BJ (cell line): ENCODE results near the gene PFKP. TPM values are rescaled to one million over a fixed set of nuclear protein-coding genes. Genes with fewer than 3 reads are reported as not detected.
A peak's percentile ranks its signal among the peaks of the same experiment; 100 is the strongest.

Experiments used
- CTCF ChIA-PET: fragments of 350-600 bp; formaldehyde crosslinking; extraction: SDS; loops from one replicate; lab custom pipeline; 2021; ENCODE audit warnings: antibody characterized with exemption, inconsistent platforms; lab: Yijun Ruan, JAX
- POLR2A ChIA-PET: fragments of 300-600 bp; sonication (Branson Sonifier 250); formaldehyde crosslinking; extraction: SDS; loops from one replicate; lab custom pipeline; 2021; ENCODE audit warnings: antibody characterized with exemption; lab: Charles Lee
- DNase-seq: peaks from one replicate; pipeline ENCODE4 v3.0.0-alpha.2; 2011; ENCODE audit warnings: low read depth
- H3K27me3 ChIP-seq: 2 replicates; pipeline ENCODE4 v1.6.0; 2011; ENCODE audit warnings: low read length; ENCODE audit not compliant: control insufficient read depth, insufficient read depth
- H3K36me3 ChIP-seq: 2 replicates; pipeline ENCODE4 v1.5.1; 2011; ENCODE audit warnings: low read length; ENCODE audit not compliant: control insufficient read depth, insufficient read depth
- H3K4me3 ChIP-seq: 2 replicates; pipeline ENCODE4 v1.5.1; 2011; ENCODE audit warnings: low read depth, mild to moderate bottlenecking, control low read depth, low read length
- polyA plus RNA-seq: library from polyadenylated mRNA; depleted of rRNA; stranded (reverse); fragments of >200 nt; gene quantifications from 2 replicates; pipeline ENCODE4 v1.2.3, GENCODE V29; 2011
- TF ChIP-seq, protein P1 (sequence below): IDR thresholded peaks from 2 replicates; pipeline ENCODE4 v1.5.1; 2011; ENCODE audit warnings: low read depth, mild to moderate bottlenecking, control low read depth, inconsistent platforms, low read length, moderate library complexity; ENCODE audit not compliant: insufficient read depth

Gene PFKP
- polyA plus RNA-seq, 1 experiment = 138 TPM

DNA sequence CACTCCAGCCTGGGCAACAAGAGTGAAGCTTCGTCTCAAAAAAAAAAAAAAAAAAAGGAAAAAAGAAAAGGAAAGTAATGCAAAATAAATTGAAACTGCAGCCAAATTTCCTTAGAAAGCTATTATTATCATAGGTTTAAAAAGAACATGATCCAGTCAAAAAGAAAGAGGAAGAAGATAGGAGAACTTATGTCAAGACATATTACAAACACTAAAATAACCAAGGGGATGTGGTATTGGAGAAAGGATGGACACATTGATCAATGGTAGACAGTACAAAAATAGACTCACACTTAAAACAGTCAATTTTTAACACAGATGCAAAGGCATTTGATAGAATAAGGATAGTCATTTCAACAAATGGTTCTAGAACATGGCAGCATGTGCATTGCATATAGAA lies 27.3 kb upstream of the PFKP start:
- POLR2A ChIA-PET = no interaction called here
- Histone ChIP-seq H3K27me3 (peaks cover 5% of the 10 kb centered on the region), H3K4me3 (no peak overlapping the region), H3K36me3 (no peaks in the 10 kb centered on the region)
- CTCF ChIA-PET = interaction anchor here (2.2 kb wide), 1 partner anchor 112 kb away, joined by 9 read pairs; no protein-coding TSS in a partner anchor
- TF ChIP-seq, protein P1, sequence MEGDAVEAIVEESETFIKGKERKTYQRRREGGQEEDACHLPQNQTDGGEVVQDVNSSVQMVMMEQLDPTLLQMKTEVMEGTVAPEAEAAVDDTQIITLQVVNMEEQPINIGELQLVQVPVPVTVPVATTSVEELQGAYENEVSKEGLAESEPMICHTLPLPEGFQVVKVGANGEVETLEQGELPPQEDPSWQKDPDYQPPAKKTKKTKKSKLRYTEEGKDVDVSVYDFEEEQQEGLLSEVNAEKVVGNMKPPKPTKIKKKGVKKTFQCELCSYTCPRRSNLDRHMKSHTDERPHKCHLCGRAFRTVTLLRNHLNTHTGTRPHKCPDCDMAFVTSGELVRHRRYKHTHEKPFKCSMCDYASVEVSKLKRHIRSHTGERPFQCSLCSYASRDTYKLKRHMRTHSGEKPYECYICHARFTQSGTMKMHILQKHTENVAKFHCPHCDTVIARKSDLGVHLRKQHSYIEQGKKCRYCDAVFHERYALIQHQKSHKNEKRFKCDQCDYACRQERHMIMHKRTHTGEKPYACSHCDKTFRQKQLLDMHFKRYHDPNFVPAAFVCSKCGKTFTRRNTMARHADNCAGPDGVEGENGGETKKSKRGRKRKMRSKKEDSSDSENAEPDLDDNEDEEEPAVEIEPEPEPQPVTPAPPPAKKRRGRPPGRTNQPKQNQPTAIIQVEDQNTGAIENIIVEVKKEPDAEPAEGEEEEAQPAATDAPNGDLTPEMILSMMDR = no peak
- no peak for DNase-seq

DNA sequence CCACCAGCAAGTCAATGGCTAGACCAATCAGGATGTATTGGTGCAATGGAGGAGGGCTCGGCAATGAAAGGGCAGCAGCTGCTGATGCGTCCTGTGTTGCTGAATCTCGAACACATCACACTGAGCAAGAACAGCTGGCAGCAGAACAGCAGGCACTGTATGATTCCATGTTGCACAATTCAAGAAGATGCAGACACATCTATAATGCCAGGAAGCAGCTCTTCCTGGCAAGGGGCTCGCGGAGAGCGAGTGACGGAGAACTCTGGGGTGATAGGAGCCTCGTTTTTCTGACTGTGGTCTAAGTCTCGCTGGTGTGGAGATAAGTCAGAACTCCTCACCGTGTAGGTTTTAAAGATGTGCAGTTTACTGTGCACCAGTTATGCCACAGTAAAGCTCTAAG lies 24.8 kb upstream of the PFKP start:
- CTCF ChIA-PET = interaction anchor here (0.9 to 6.1 kb wide), 18 partner anchors 11 to 121 kb away, joined by 3 to 143 read pairs (median 8); no protein-coding TSS in a partner anchor
- Histone ChIP-seq H3K27me3 (0 out of 2 replicates have a peak, but pooled peaks cover 3% of the 10 kb centered on the region), H3K4me3 (no peak overlapping the region), H3K36me3 (no peaks in the 10 kb centered on the region)
- no peak for DNase-seq
- TF ChIP-seq, protein P1 = no peak
- POLR2A ChIA-PET = no interaction called here

DNA sequence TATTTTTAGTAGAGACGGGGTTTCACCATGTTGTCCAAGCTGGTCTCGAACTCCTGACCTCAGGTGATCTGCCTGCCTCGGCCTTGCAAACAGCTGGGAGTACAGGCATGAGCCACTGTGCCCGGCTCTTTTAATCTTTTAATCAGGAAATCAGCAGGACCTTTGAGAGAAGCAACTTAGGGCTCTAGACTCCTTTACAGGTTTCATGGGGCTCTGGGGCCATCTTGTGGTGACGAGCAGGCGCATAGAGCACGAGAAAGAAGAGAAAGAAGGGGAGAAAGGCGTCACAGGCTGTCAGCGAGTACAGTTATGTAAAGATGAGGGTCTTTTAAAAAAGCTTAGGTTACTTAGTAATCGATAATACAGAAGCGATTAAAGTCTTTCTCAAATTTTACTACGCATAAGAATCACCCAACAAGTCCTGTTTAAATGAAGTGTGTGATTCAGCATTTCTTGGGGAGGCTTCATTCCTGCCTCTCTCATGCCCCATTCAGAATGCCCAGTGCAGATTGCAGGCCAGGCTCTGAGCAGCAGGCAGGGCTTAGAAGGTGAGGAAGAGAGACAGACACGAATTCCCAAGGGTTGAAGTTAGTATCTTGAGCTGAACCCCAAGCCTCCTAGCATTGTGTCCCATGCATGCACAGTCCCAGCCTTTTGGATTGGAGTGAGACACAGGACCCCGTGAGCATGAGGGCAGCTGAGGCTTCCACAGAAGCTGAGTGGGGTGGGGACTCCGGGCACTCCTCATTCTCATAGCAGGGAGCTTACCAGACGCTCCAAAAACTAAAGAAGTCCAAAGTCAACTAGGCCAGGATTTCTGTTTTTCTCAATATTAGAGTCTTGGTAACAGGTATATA lies 23.6 kb upstream of the PFKP start:
- POLR2A ChIA-PET = no interaction called here
- DNase-seq = no peak

GRCh38 chr10:3045471-3046209 lies 21.7 kb upstream of the PFKP start:
- POLR2A ChIA-PET = no interaction called here
- H3K4me3 ChIP-seq = no peak overlapping the region
- peak; percentile 35 for DNase-seq
- no peaks in the 10 kb centered on the region for H3K36me3 ChIP-seq
- TF ChIP-seq, protein P1 = peak; percentile 62
- no peaks in the 10 kb centered on the region for H3K27me3 ChIP-seq
- CTCF ChIA-PET = interaction anchor here (1.1 to 6.1 kb wide), 5 partner anchors 18 to 117 kb away, joined by 3 to 143 read pairs (median 21); no protein-coding TSS in a partner anchor

More for the DNA sequence above, 23.6 kb upstream of the PFKP start:
- H3K27me3 ChIP-seq = 0 out of 2 replicates have a peak, but pooled peaks cover under 1% of the 10 kb centered on the region
- CTCF ChIA-PET = interaction anchor here (0.6 to 6.1 kb wide), 36 partner anchors 9 to 1988 kb away, joined by 3 to 143 read pairs (median 4); partner anchors contain the start of gene WDR37
- H3K4me3 ChIP-seq = no peak overlapping the region
- TF ChIP-seq, protein P1 = peak; percentile 86
- H3K36me3 ChIP-seq = no peaks in the 10 kb centered on the region
